HL-60/S4 (cell line): Measurements from ENCODE around the gene DNAH7.
"Not testable (repeated sequence)": the region's sequence is repeated elsewhere in the genome, so short reads cannot be mapped to it uniquely, and the experiment has no call there.

Experiments
- in situ Hi-C: fragments of 300-500 bp; cut with MboI; formaldehyde crosslinking; loops from 2 replicates; pipeline ENCODE4 v1.14.3; 2022; ENCODE audit warnings: low sequenced_read_pairs

Gene DNAH7

GRCh38 chr2:195993623-195994022, 75.0 kb downstream of the DNAH7 start:
- in situ Hi-C loops, result no loop called here

- in situ Hi-C loops, result no loop called here
These were observed 82.9 kb downstream of the DNAH7 start for GRCh38 chr2:195985741-195986140.

- in situ Hi-C loops, result no loop called here
These were observed 83.5 kb downstream of the DNAH7 start for GRCh38 chr2:195984923-195985726.

GRCh38 chr2:195967336-195967735, 101.3 kb downstream of the DNAH7 start:
- in situ Hi-C loops, result no loop called here

- in situ Hi-C loops, result no loop called here
These were observed 106.8 kb downstream of the DNAH7 start for GRCh38 chr2:195961873-195962272.

- in situ Hi-C loops, result no loop called here
These were observed 109.3 kb downstream of the DNAH7 start for GRCh38 chr2:195959341-195959740.

GRCh38 chr2:195956725-195957124, 111.9 kb downstream of the DNAH7 start:
- in situ Hi-C loops, result no loop called here

GRCh38 chr2:195945056-195945455, 123.6 kb downstream of the DNAH7 start:
- in situ Hi-C loops, result no loop called here

GRCh38 chr2:195937176-195937575, 131.5 kb downstream of the DNAH7 start:
- in situ Hi-C loops, result no loop called here

- in situ Hi-C loops, result no loop called here
These were observed 134.2 kb downstream of the DNAH7 start for GRCh38 chr2:195934484-195934883.

- in situ Hi-C loops, result no loop called here
These were observed 139.1 kb downstream of the DNAH7 start for GRCh38 chr2:195929531-195929930.

- in situ Hi-C loops, result no loop called here
These were observed 143.5 kb downstream of the DNAH7 start for GRCh38 chr2:195925120-195925519.

GRCh38 chr2:195923889-195924288, 144.7 kb downstream of the DNAH7 start:
- in situ Hi-C loops, result no loop called here

- in situ Hi-C loops, result not testable (repeated sequence)
These were observed 151.5 kb downstream of the DNAH7 start for GRCh38 chr2:195917021-195917600.

GRCh38 chr2:195912079-195912478, 156.6 kb downstream of the DNAH7 start:
- in situ Hi-C loops, result no loop called here

GRCh38 chr2:195910570-195910969, 158.1 kb downstream of the DNAH7 start:
- in situ Hi-C loops, result no loop called here

- in situ Hi-C loops, result no loop called here
These were observed 158.7 kb downstream of the DNAH7 start for GRCh38 chr2:195909926-195910325.

GRCh38 chr2:195907474-195907873, 161.2 kb downstream of the DNAH7 start:
- in situ Hi-C loops, result no loop called here

- in situ Hi-C loops, result no loop called here
These were observed 164.7 kb downstream of the DNAH7 start for GRCh38 chr2:195903956-195904355.

- in situ Hi-C loops, result no loop called here
These were observed 165.8 kb downstream of the DNAH7 start for GRCh38 chr2:195902857-195903256.

- in situ Hi-C loops, result no loop called here
These were observed 169.4 kb downstream of the DNAH7 start for GRCh38 chr2:195899226-195899625.

- in situ Hi-C loops, result no loop called here
These were observed 170.0 kb downstream of the DNAH7 start for GRCh38 chr2:195898505-195899191.
